Stimulated activated naive CD8-positive, alpha-beta T cell treated with anti-CD3 and anti-CD28 coated beads, Interleukin-15, Interleukin-2, amounts not matched to agents 100 ng/mL and 50 ng/mL, for 24 hours (primary cell): ENCODE measurements around the gene CPEB1.

Experiments used
- H3K27ac Mint-ChIP-seq: one replicate; pipeline ENCODE4 v1.8.0; 2021; ENCODE audit warnings: mild to moderate bottlenecking, mixed read lengths
- H3K27me3 Mint-ChIP-seq: one replicate; pipeline ENCODE4 v1.8.0; 2021; ENCODE audit warnings: mixed read lengths
- H3K36me3 Mint-ChIP-seq: one replicate; pipeline ENCODE4 v1.8.0; 2021; ENCODE audit warnings: low read depth, mixed read lengths
- H3K4me1 Mint-ChIP-seq: one replicate; pipeline ENCODE4 v1.8.0; 2021; ENCODE audit warnings: low read depth, mixed read lengths
- H3K4me3 Mint-ChIP-seq: one replicate; pipeline ENCODE4 v1.8.0; 2021; ENCODE audit warnings: mild to moderate bottlenecking, mixed read lengths
- H3K9me3 Mint-ChIP-seq: one replicate; pipeline ENCODE4 v1.8.0; 2021; ENCODE audit warnings: mixed read lengths

Gene CPEB1

DNA sequence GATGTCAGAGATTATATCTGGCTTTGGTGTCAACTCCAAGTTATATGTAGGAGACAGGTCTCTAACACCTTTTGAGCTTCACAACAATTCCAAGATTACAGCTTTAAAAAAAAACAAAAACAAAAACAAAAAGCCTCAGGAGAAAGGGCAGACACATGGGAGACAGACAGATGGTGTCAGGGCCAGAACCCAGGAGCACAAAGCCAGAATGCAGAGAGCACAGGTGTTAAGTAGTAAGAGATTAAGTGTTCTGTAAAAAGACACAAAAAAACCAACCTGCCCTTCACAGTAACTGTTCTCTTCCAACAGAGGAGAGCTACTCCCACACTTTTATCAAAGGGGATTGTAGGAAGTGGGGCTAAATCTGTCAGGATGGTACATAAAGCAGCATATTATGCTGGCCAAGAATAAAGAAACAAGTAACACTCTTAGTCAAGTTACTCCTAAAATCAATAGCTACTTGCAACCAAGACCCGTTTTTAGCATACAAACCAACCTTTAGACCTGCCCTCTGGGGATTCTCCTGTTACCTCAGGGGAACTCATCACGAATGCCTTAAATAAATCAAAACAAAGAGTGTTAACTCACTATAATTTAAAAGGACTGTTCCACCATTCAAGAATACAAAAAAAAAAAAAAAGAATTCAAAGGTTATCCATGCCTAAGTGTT, 5.9 kb downstream of the CPEB1 start:
- Mint-ChIP-seq H3K27ac (no peak overlapping the region), H3K4me1 (peaks cover 3% of the 10 kb centered on the region), H3K4me3 (no peak overlapping the region), H3K27me3 (peaks cover 41% of the 10 kb centered on the region), H3K9me3 (no peaks in the 10 kb centered on the region), H3K36me3 (no peaks in the 10 kb centered on the region)

DNA sequence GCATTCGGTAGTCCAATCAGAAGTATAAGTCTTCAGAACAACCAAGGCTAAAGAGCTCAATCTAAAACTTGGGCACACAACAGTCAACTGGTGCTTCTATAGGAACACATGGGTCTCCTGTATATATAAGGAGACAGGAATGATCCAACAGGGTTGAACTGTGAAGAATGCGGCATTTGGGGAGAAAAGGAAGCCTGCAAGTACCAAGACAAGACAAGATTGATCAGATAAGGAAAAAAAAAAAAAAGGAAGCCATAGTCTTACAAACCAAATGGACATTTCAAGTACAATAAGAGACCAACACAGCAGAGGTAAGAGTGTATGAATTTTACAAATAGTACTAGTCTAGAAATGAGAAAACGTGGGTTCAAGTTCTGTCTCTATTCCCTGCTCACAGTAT, 6.5 kb downstream of the CPEB1 start:
- no peaks in the 10 kb centered on the region for H3K4me1 Mint-ChIP-seq
- H3K4me3 Mint-ChIP-seq: no peak overlapping the region
- no peaks in the 10 kb centered on the region for H3K36me3 Mint-ChIP-seq
- H3K9me3 Mint-ChIP-seq: no peaks in the 10 kb centered on the region
- H3K27ac Mint-ChIP-seq: no peak overlapping the region
- H3K27me3 Mint-ChIP-seq: peaks cover 41% of the 10 kb centered on the region

DNA sequence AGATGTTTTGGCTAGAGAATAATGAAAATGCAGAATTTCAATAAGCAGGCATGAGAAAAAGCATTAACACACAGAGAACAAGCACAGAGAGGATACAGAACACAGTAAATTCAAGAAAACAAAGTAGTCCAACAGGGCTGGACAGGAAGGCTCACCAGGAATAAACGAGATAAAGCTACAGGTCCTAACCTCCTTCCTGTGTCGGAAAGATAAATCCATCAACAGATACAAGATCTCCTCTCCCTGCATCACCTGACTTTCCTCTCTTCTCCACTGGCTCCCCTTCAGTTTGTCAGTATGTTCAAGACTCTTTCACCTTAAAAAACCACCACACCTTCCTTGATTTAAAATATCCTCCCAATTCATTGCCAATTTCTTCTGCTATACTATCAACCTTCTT, 11.4 kb downstream of the CPEB1 start:
- Mint-ChIP-seq H3K27ac (no peak overlapping the region), H3K36me3 (no peaks in the 10 kb centered on the region), H3K9me3 (no peaks in the 10 kb centered on the region), H3K27me3 (peaks cover 22% of the 10 kb centered on the region), H3K4me3 (no peak overlapping the region), H3K4me1 (no peaks in the 10 kb centered on the region)

DNA sequence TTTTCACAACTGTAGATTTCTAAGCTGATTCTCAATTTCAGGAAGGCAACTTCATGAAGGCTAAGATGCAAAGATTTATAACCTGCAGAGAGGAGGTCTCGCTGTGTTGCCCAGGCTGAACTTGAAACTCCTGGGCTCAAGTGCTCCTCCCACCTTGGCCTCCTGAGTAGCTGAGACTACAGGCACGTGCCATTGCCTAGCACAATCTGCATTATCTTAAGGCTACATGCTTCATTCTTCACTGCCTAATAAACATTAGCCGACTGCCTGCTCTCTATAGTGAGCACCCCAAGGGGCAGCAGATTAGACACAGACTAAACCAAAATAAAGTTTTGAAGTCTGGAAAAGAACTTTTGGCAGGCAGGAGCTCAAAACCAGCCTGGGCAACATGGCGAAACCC, 17.1 kb downstream of the CPEB1 start:
- H3K4me1 Mint-ChIP-seq: no peaks in the 10 kb centered on the region
- H3K27me3 Mint-ChIP-seq: no peaks in the 10 kb centered on the region
- H3K4me3 Mint-ChIP-seq: no peak overlapping the region
- no peaks in the 10 kb centered on the region for H3K9me3 Mint-ChIP-seq
- H3K27ac Mint-ChIP-seq: no peak overlapping the region
- H3K36me3 Mint-ChIP-seq: no peaks in the 10 kb centered on the region

DNA sequence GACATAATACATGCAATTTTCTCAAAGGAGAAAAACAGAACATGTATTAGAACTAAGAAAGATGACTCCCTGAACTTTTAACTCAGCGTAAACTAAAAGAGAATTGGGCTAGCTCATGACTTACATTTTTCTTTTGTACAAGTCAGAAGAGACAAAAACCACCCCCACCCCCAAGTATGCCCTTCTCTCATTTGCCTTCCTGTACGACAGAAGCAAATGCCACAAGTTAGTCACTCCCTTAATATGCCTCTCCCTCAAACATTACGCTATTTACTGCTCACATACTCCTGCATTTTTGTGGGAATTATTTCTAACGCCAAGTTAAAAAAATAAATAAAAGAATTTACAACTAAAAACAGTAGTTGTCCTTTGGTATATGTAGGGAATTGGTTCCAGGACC, 22.0 kb downstream of the CPEB1 start:
- Mint-ChIP-seq H3K4me1 (no peaks in the 10 kb centered on the region), H3K9me3 (no peaks in the 10 kb centered on the region), H3K4me3 (no peak overlapping the region), H3K27ac (no peak overlapping the region), H3K27me3 (no peaks in the 10 kb centered on the region), H3K36me3 (no peaks in the 10 kb centered on the region)

DNA sequence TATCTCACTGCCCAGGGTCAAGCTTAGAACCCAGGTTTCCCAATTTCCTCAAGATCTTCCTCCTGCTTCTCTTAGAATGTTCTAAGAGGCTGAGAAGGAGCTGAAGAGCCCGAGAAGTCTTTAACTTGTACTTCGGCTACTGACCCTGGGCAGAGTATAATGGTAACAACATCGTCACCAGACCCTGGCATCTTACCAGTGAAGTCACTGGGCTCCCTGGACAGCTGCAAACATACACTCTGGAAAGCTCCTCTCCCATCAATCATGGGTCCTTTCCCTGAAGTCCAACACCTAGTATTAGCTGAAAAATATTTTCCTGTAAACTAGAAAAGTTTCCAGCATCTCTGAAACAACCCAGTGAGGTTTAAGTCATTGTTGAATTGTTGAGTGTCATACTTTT, 22.7 kb downstream of the CPEB1 start:
- no peaks in the 10 kb centered on the region for H3K9me3 Mint-ChIP-seq
- H3K36me3 Mint-ChIP-seq: no peaks in the 10 kb centered on the region
- H3K4me1 Mint-ChIP-seq: no peaks in the 10 kb centered on the region
- no peak overlapping the region for H3K4me3 Mint-ChIP-seq
- H3K27ac Mint-ChIP-seq: no peak overlapping the region
- no peaks in the 10 kb centered on the region for H3K27me3 Mint-ChIP-seq

DNA sequence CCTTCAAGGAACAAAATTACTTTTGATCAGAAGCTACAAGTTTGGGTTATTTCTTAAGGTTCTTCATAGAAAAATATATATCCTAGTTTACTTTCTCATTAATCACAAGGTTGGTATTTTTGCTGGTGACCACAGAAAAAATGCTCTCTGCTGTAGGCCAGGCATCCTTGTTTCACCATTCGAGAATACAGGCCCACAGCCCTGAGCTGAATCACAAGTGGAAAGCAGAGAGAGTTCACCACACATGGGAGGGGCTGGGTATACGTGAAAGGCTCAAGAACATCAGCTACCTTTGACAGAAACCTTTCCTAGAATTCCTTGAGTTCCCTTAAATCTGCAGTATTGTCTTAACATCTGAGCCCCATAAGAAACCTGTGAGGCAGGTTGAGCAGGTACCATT, 23.2 kb downstream of the CPEB1 start:
- H3K27ac Mint-ChIP-seq: no peak overlapping the region
- H3K4me1 Mint-ChIP-seq: no peaks in the 10 kb centered on the region
- H3K4me3 Mint-ChIP-seq: no peak overlapping the region
- H3K9me3 Mint-ChIP-seq: no peaks in the 10 kb centered on the region
- no peaks in the 10 kb centered on the region for H3K27me3 Mint-ChIP-seq
- no peaks in the 10 kb centered on the region for H3K36me3 Mint-ChIP-seq

DNA sequence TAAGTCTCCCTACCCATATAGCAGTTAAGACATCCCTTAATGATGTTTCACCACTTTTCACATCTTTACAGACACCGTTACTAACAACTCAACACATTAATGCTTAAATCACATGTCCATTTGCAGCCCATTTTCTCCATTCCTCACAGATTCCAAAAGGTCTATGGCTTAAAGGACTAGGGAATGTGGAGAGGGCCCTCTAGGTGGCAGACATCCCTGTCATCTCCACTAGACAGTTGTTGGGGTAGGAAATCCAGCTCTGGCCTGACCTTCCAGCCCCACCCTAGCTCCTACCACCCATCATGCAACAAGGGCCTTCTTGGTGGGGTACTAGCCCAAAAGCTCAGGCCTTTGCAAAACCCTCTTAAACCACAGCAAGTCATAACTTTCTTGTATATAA, 25.2 kb downstream of the CPEB1 start:
- no peaks in the 10 kb centered on the region for H3K4me1 Mint-ChIP-seq
- H3K9me3 Mint-ChIP-seq: no peaks in the 10 kb centered on the region
- H3K27ac Mint-ChIP-seq: no peak overlapping the region

DNA sequence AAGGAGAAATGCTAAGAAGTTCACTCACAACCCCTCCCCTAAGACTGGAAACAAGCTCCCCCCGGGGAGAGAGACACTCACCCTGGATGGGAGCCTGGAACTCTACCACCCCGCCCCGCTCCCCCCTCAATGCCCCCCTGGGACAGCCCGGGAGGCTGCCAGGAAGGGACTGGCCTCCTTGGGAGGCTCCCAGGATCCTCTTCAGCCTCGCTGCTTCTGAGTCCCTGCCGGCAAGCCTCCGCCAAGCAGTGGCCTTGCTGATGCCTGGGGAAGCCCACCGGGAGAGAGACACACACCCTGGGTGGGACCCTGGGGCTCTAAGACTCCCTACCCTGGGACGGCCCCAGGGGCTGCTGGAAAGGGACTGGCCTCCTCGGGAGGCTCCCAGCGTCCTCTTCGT, 33.4 kb downstream of the CPEB1 start:
- Mint-ChIP-seq H3K4me3 (no peak overlapping the region), H3K36me3 (no peaks in the 10 kb centered on the region), H3K27ac (no peak overlapping the region), H3K27me3 (peaks cover 10% of the 10 kb centered on the region), H3K4me1 (no peaks in the 10 kb centered on the region), H3K9me3 (no peaks in the 10 kb centered on the region)

More for the DNA sequence above, 25.2 kb downstream of the CPEB1 start:
- no peak overlapping the region for H3K4me3 Mint-ChIP-seq
- H3K36me3 Mint-ChIP-seq: no peaks in the 10 kb centered on the region
- H3K27me3 Mint-ChIP-seq: peaks cover 8% of the 10 kb centered on the region

DNA sequence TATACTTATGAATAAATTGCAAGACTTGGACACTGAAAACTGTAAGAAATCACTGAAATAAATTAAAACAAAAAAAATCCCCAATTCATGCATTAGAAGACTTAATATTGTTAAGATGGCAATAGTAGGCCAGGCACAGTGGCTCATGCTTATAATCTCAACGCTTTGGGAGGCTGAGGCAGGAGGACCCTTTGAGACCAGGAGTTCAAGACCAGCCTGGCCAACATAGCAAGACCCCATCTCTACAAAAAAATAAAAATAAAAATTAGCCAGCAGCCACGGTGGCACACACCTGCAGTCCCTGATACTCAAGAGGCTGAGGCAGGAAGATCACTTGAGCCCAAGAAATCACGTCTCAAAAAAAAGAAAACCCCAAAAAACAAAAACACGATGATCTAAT, 35.8 kb downstream of the CPEB1 start:
- Mint-ChIP-seq H3K36me3 (no peaks in the 10 kb centered on the region), H3K9me3 (no peaks in the 10 kb centered on the region), H3K27ac (no peak overlapping the region), H3K4me1 (no peaks in the 10 kb centered on the region), H3K27me3 (no peaks in the 10 kb centered on the region), H3K4me3 (no peak overlapping the region)

DNA sequence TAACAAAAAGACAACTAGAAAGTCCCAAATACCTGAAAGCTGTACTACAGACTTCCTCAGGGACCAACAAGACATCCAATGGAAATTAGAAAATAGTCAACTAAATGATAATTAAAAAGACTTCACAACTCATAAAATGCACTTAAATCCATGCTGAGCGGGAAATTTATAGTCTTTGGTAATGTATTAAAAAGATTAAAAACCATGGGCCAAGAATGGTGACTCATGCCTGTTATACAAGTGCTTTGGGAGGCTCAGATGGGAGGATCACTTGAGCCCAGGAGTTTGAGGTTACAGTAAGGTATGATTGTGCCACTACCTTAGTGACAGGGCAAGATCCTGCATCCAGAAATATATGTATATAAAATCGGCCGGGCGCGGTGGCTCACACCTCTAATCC, 45.0 kb downstream of the CPEB1 start:
- Mint-ChIP-seq H3K27ac (no peak overlapping the region), H3K36me3 (no peaks in the 10 kb centered on the region), H3K9me3 (no peaks in the 10 kb centered on the region), H3K27me3 (peaks cover 9% of the 10 kb centered on the region), H3K4me1 (no peaks in the 10 kb centered on the region), H3K4me3 (no peak overlapping the region)

DNA sequence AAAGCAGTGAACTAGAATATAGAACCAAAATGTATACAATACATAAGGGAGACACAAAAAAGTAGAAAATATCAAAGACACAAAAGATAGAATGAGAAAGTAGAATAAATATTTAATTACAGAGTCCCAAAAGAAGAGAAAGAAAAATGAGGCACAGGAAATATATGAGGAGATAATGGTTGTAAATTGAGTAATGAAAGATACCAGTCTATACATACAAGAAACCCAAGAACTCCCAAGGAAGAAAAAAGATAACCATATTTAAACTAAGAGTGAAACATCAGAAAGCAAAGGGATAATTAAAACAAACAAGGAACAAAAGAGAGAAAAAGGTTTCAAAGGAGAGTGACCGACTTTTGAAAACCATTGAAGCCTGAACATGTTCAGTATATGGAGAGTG, 47.3 kb downstream of the CPEB1 start:
- no peaks in the 10 kb centered on the region for H3K9me3 Mint-ChIP-seq
- H3K27me3 Mint-ChIP-seq: peaks cover 9% of the 10 kb centered on the region
- H3K27ac Mint-ChIP-seq: no peak overlapping the region
- H3K36me3 Mint-ChIP-seq: no peaks in the 10 kb centered on the region
- H3K4me1 Mint-ChIP-seq: no peaks in the 10 kb centered on the region
- no peak overlapping the region for H3K4me3 Mint-ChIP-seq

DNA sequence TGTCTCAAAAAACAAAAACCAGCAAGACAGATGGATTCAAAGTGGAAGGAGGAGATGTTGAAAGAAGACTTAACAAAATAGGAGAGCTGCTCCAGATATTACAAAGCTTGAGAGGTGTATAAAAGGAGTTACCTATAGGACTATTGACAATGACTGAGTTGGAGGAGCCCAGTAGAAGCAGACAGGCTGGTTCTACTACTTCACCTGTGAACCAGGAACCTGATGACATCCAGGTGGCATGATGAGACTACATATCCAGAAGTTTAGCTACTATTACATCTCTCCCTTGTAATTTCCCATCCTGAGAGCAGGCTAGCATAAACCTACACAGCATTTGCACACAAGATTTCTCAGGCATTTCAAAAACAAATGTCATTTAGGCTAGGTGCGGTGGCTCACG, 49.3 kb downstream of the CPEB1 start:
- Mint-ChIP-seq H3K4me3 (no peak overlapping the region), H3K9me3 (no peaks in the 10 kb centered on the region), H3K36me3 (no peaks in the 10 kb centered on the region), H3K27me3 (peaks cover 9% of the 10 kb centered on the region), H3K27ac (no peak overlapping the region), H3K4me1 (no peaks in the 10 kb centered on the region)

DNA sequence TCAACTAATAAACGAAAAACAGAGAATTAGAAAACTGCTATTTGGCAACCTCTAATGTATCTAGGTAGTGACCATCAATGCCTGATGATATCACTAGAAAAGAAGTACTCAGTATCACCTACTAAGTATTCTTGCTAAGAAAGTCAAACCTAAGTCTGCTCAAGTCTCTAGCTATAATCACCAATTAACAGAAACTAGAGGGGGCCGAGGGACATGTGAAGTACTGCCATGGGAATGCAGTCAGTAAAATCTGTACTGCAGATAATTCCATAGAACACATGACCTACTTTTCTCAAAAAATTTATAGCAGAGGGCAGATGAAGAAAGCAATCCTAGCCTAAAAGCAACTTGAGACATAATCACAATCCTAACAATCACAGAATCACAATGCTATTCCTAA, 51.4 kb downstream of the CPEB1 start:
- peaks cover 13% of the 10 kb centered on the region for H3K27me3 Mint-ChIP-seq
- H3K27ac Mint-ChIP-seq: no peak overlapping the region
- no peaks in the 10 kb centered on the region for H3K4me1 Mint-ChIP-seq
- H3K9me3 Mint-ChIP-seq: no peaks in the 10 kb centered on the region
- no peaks in the 10 kb centered on the region for H3K36me3 Mint-ChIP-seq
- no peak overlapping the region for H3K4me3 Mint-ChIP-seq

DNA sequence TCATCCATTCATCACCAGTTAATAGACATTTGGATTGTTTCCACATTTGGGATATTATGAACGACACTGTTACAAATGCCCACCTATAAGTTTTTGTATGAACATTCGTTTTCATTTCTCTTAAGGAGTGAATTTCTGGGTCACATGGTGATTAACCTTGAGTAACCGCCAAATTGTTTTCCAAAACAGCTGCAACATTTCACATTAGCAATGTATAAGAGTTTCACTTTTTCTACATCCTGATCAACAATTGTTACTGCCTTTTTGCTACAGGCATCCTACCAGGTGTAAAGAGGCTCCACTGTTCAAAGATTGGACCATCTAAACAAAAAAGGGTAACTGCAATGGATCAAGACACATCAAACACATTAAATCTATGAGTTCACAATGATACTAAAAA, 52.0 kb downstream of the CPEB1 start:
- Mint-ChIP-seq H3K4me1 (no peaks in the 10 kb centered on the region), H3K27ac (no peak overlapping the region), H3K9me3 (no peaks in the 10 kb centered on the region), H3K27me3 (peaks cover 8% of the 10 kb centered on the region), H3K36me3 (no peaks in the 10 kb centered on the region), H3K4me3 (no peak overlapping the region)

DNA sequence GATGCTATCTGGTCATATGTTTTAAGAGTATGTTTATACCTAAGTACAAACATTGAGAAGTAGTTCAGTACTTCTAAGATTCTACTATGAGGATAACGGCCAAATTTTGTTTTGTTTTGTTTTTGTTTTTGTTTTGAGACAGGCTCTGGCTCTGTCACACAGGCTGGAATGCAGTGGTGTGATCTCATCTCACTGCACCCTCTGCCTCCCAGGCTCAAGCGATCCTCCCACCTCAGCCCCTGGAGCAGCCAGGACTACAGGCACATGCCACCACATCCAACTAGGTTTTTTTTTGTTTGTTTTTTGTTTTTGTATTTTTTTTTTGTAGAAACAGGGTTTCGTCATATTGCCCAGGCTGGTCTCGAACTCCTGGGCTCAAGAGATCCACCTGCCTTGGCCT, 59.4 kb downstream of the CPEB1 start:
- peaks cover 10% of the 10 kb centered on the region for H3K27me3 Mint-ChIP-seq
- H3K9me3 Mint-ChIP-seq: no peaks in the 10 kb centered on the region
- no peaks in the 10 kb centered on the region for H3K4me1 Mint-ChIP-seq
- no peak overlapping the region for H3K27ac Mint-ChIP-seq
- H3K36me3 Mint-ChIP-seq: no peaks in the 10 kb centered on the region
- no peak overlapping the region for H3K4me3 Mint-ChIP-seq
